IMR-90 (cell line): ENCODE data around the gene IL10. TPM values are rescaled to one million over a fixed set of nuclear protein-coding genes. Genes with fewer than 3 reads are reported as not detected.

ENCODE experiments used
- ATAC-seq: fragments of 200-7000 bp; cut with Tn5 transposase; 2 replicates; pipeline ENCODE4 v1.9.1; 2020; ENCODE audit warnings: low read depth, mild to moderate bottlenecking, moderate library complexity
- BruUV-seq: library from RNA; stranded (reverse); fragments of 400-500 nt; replicated peaks from 2 replicates; lab custom pipeline; 2021; lab: Mats Ljungman, UMichigan
- CTCF ChIA-PET: fragments of 300-600 bp; formaldehyde crosslinking; extraction: SDS; loops from one replicate; lab custom pipeline; 2021; ENCODE audit warnings: antibody characterized with exemption; lab: Yijun Ruan, JAX
- POLR2A ChIA-PET: fragments of 300-600 bp; sonication (Branson Sonifier 250); formaldehyde crosslinking; loops from one replicate; lab custom pipeline; 2022; ENCODE audit warnings: antibody characterized with exemption; ENCODE audit not compliant: unreplicated experiment; lab: Charles Lee
- DNase-seq: peaks from one replicate; pipeline ENCODE4 v3.0.0; 2013
- H2AFZ ChIP-seq: replicated peaks from 2 replicates; pipeline ENCODE3; 2013; ENCODE audit warnings: low read length, mild to moderate bottlenecking; ENCODE audit not compliant: poor library complexity
- H2AK5ac ChIP-seq: 2 replicates; pipeline ENCODE4 v1.6.1; 2013; ENCODE audit warnings: low read depth, low read length, inconsistent platforms
- H2AK9ac ChIP-seq: replicated peaks from 2 replicates; pipeline ENCODE3; 2013; ENCODE audit warnings: mild to moderate bottlenecking, low read depth, low read length, moderate library complexity; ENCODE audit not compliant: poor library complexity
- H2BK120ac ChIP-seq: 2 replicates; pipeline ENCODE4 v1.6.1; 2013; ENCODE audit warnings: low read depth, low read length, inconsistent platforms
- H2BK15ac ChIP-seq: 3 replicates; pipeline ENCODE4 v1.6.1; 2013; ENCODE audit warnings: low read depth, low read length, inconsistent platforms
- H2BK20ac ChIP-seq: 2 replicates; pipeline ENCODE4 v1.6.1; 2013; ENCODE audit warnings: low read depth, mild to moderate bottlenecking, inconsistent platforms, low read length, moderate library complexity
- H2BK5ac ChIP-seq: 2 replicates; pipeline ENCODE4 v1.6.1; 2013; ENCODE audit warnings: mild to moderate bottlenecking, low read depth, low read length, inconsistent platforms; ENCODE audit not compliant: poor library complexity, severe bottlenecking
- H3K14ac ChIP-seq: replicated peaks from 2 replicates; pipeline ENCODE4 v1.6.1; 2013; ENCODE audit warnings: low read depth, low read length, inconsistent platforms
- H3K18ac ChIP-seq: 2 replicates; pipeline ENCODE4 v1.6.1; 2013; ENCODE audit warnings: low read depth, low read length, control low read depth
- H3K23ac ChIP-seq: 2 replicates; pipeline ENCODE4 v1.6.1; 2013; ENCODE audit warnings: low read depth, low read length, inconsistent platforms
- H3K27ac ChIP-seq: 2 replicates; pipeline ENCODE4 v1.5.1; 2013; ENCODE audit warnings: mild to moderate bottlenecking, control low read depth, low read length; ENCODE audit not compliant: insufficient read depth
- H3K27me3 ChIP-seq: 2 replicates; pipeline ENCODE4 v1.6.1; 2013; ENCODE audit warnings: low read length; ENCODE audit not compliant: control insufficient read depth, insufficient read depth
- H3K36me3 ChIP-seq: 2 replicates; pipeline ENCODE4 v1.6.1; 2013; ENCODE audit warnings: low read length, mixed read lengths; ENCODE audit not compliant: control insufficient read depth, insufficient read depth
- H3K4ac ChIP-seq: 2 replicates; pipeline ENCODE4 v1.6.1; 2013; ENCODE audit warnings: low read depth, low read length, inconsistent platforms
- H3K4me1 ChIP-seq: 2 replicates; pipeline ENCODE4 v1.6.1; 2013; ENCODE audit warnings: low read length, mixed read lengths; ENCODE audit not compliant: control insufficient read depth, insufficient read depth
- H3K4me2 ChIP-seq: 2 replicates; pipeline ENCODE4 v1.6.1; 2013; ENCODE audit warnings: low read depth, mild to moderate bottlenecking, control low read depth, low read length, moderate library complexity
- H3K4me3 ChIP-seq: 2 replicates; pipeline ENCODE4 v1.5.1; 2013; ENCODE audit warnings: low read depth, mild to moderate bottlenecking, control low read depth, low read length, moderate library complexity; ENCODE audit not compliant: insufficient read depth
- H3K56ac ChIP-seq: 2 replicates; pipeline ENCODE4 v1.6.1; 2013; ENCODE audit warnings: low read length, inconsistent platforms; ENCODE audit not compliant: insufficient read depth; ENCODE audit errors: extremely low read depth
- H3K79me1 ChIP-seq, 2 experiments: 2 replicates each; pipeline ENCODE4 v1.6.1; 2013; ENCODE audit warnings: low read length in 2 of 2, inconsistent platforms in 1 of 2, low read depth in 1 of 2
- H3K9ac ChIP-seq: 2 replicates; pipeline ENCODE4 v1.6.1; 2013; ENCODE audit warnings: low read depth, low read length, control low read depth
- H3K9me1 ChIP-seq: 2 replicates; pipeline ENCODE4 v1.6.1; 2013; ENCODE audit warnings: low read length, inconsistent platforms; ENCODE audit not compliant: insufficient read depth
- H3K9me3 ChIP-seq: 2 replicates; pipeline ENCODE4 v1.6.1; 2013; ENCODE audit warnings: low read length; ENCODE audit not compliant: control insufficient read depth, insufficient read depth
- H4K20me1 ChIP-seq: 2 replicates; pipeline ENCODE4 v1.6.1; 2013; ENCODE audit warnings: low read length, inconsistent platforms; ENCODE audit not compliant: insufficient read depth
- H4K5ac ChIP-seq: 2 replicates; pipeline ENCODE4 v1.6.1; 2013; ENCODE audit warnings: mild to moderate bottlenecking, low read depth, low read length, control low read depth
- H4K8ac ChIP-seq, 2 experiments: 2 replicates each; pipeline ENCODE4 v1.6.1; 2013; ENCODE audit warnings: low read depth in 2 of 2, low read length in 2 of 2, control low read depth in 1 of 2, inconsistent platforms in 1 of 2
- H4K91ac ChIP-seq: 2 replicates; pipeline ENCODE4 v1.6.1; 2013; ENCODE audit warnings: low read depth, low read length, inconsistent platforms; ENCODE audit not compliant: insufficient read depth
- BHLHE40 ChIP-seq: fragments of 150-350 bp; IDR thresholded peaks from 2 replicates; pipeline ENCODE4 v1.6.1; 2016; ENCODE audit warnings: mild to moderate bottlenecking, low read depth, low read length
- CEBPB ChIP-seq: IDR thresholded peaks from 2 replicates; pipeline ENCODE4 v1.6.1; 2012; ENCODE audit warnings: low read depth, low read length, improper control_type of control experiment
- CHD1 ChIP-seq: IDR thresholded peaks from 2 replicates; pipeline ENCODE4 v1.6.1; 2012; ENCODE audit warnings: low read depth, low read length, improper control_type of control experiment
- MAFK ChIP-seq: IDR thresholded peaks from 2 replicates; pipeline ENCODE4 v1.6.1; 2012; ENCODE audit warnings: low read depth, low read length, improper control_type of control experiment
- MAZ ChIP-seq: IDR thresholded peaks from 2 replicates; pipeline ENCODE4 v1.6.1; 2012; ENCODE audit warnings: low read depth, mild to moderate bottlenecking, low read length, improper control_type of control experiment, moderate library complexity, borderline replicate concordance
- MXI1 ChIP-seq: IDR thresholded peaks from 2 replicates; pipeline ENCODE4 v1.6.1; 2012; ENCODE audit warnings: low read depth, mild to moderate bottlenecking, low read length, moderate library complexity, borderline replicate concordance
- NFE2L2 ChIP-seq: fragments of 150-350 bp; IDR thresholded peaks from 2 replicates; pipeline ENCODE4 v1.6.1; 2016; ENCODE audit warnings: low read depth, mild to moderate bottlenecking, low read length
- POLR2A ChIP-seq: IDR thresholded peaks from 2 replicates; pipeline ENCODE4 v1.6.1; 2012; ENCODE audit warnings: mild to moderate bottlenecking, low read depth, low read length
- RAD21 ChIP-seq: IDR thresholded peaks from 2 replicates; pipeline ENCODE4 v1.6.1; 2012; ENCODE audit warnings: low read length, improper control_type of control experiment
- RCOR1 ChIP-seq: IDR thresholded peaks from 2 replicates; pipeline ENCODE4 v1.6.1; 2012; ENCODE audit warnings: mild to moderate bottlenecking, low read length, improper control_type of control experiment; ENCODE audit not compliant: insufficient replicate concordance
- RFX5 ChIP-seq: IDR thresholded peaks from 2 replicates; pipeline ENCODE4 v1.8.0; 2012; ENCODE audit warnings: low read depth, mild to moderate bottlenecking, low read length, moderate library complexity
- SMC3 ChIP-seq: fragments of 150-350 bp; IDR thresholded peaks from 2 replicates; pipeline ENCODE4 v1.6.1; 2016; ENCODE audit warnings: low read depth, mild to moderate bottlenecking, antibody characterized with exemption, low read length, moderate library complexity
- WGBS, 2 experiments: methylation state at CpG; one replicate each; pipeline versions ENCODE4 v1.1.5 to v1.1.7; 2013; ENCODE audit warnings: missing lambda C conversion rate in 2 of 2; ENCODE audit not compliant: insufficient read length in 1 of 2; ENCODE audit errors: extremely low coverage in 2 of 2; 5-methylcytosine and 5-hydroxymethylcytosine counted together
- dilution Hi-C: fragments of 300-500 bp; cut with HindIII; formaldehyde crosslinking; loops from one replicate; pipeline ENCODE4 v1.14.3; 2018; ENCODE audit warnings: low sequenced_read_pairs; ENCODE audit not compliant: unreplicated experiment
- in situ Hi-C: fragments of 300-500 bp; cut with MboI; formaldehyde crosslinking; loops from 3 replicates; pipeline ENCODE4 v1.14.3; 2019; ENCODE audit warnings: low sequenced_read_pairs, inconsistent platforms, mixed read lengths
- intact Hi-C: fragments of 100-400 bp; cut with micrococcal nuclease; formaldehyde crosslinking; loops from 2 replicates; pipeline ENCODE4 v1.10.0; 2022
- polyA plus RNA-seq, 3 experiments: library from polyadenylated mRNA; depleted of rRNA; stranded (reverse); fragments of >200 nt; gene quantifications; 2 replicates each; pipeline ENCODE4 v1.2.3, GENCODE V29; 2012; ENCODE audit warnings: low replicate concordance in 1 of 3
- total RNA-seq: library from RNA; depleted of rRNA; stranded (reverse); fragments of >200 nt; gene quantifications from 2 replicates; pipeline ENCODE4 v1.2.3, GENCODE V29; 2012
- TF ChIP-seq, protein P1 (sequence below): fragments of 150-350 bp; IDR thresholded peaks from 2 replicates; pipeline ENCODE4 v1.6.1; 2017; ENCODE audit warnings: mild to moderate bottlenecking, antibody characterized with exemption, low read length, low read depth
- TF ChIP-seq, protein P2 (sequence below): fragments of 150-350 bp; IDR thresholded peaks from 2 replicates; pipeline ENCODE4 v1.6.1; 2016; ENCODE audit warnings: low read depth, mild to moderate bottlenecking, low read length, moderate library complexity, borderline replicate concordance
- TF ChIP-seq, protein P3 (sequence below): conservative IDR thresholded peaks from 2 replicates; pipeline ENCODE4 v1.5.1; 2012; ENCODE audit warnings: mild to moderate bottlenecking, low read depth, low read length, improper control_type of control experiment

IL10 gene
- total and polyA plus RNA-seq, 2 of the 4 experiments (the other 2 are of a cell fraction), result not detected

GRCh38 chr1:206739411-206740076, 32.8 kb downstream of the IL10 start:
- H4K91ac ChIP-seq, result no peak overlapping the region
- peaks cover 21% of the 10 kb centered on the region for H3K9me1 ChIP-seq
- H3K27me3 ChIP-seq, result no peaks in the 10 kb centered on the region
- dilution Hi-C loops (no loop called here), in situ Hi-C loops (loop anchor here (5.0 kb wide), 2 partner anchors 68 to 173 kb away; no protein-coding TSS in a partner anchor), intact Hi-C loops (loop anchor here (5.0 to 10.0 kb wide), 2 partner anchors 245 to 763 kb away; no protein-coding TSS in a partner anchor)
- no peak overlapping the region for H2AK5ac ChIP-seq
- H2BK20ac ChIP-seq, result no peak overlapping the region
- no peak overlapping the region; the same call in 1 of the 2 replicates for H3K14ac ChIP-seq
- no peak overlapping the region for H3K56ac ChIP-seq
- H3K79me1 ChIP-seq, result peaks cover 0 to 34% of the 10 kb centered on the region in 2 experiments; a peak in 2 of 4 replicates
- no peak overlapping the region for H2BK15ac ChIP-seq
- peak overlapping the region; percentile 10; the same call in 1 of the 2 replicates for H3K23ac ChIP-seq
- no peak overlapping the region for H2BK120ac ChIP-seq
- no peak overlapping the region for H4K5ac ChIP-seq
- H2AFZ ChIP-seq, result no peak overlapping the region
- ChIA-PET POLR2A (no interaction called here), CTCF (interaction anchor here (1.7 kb wide), 1 partner anchor 70 kb away, joined by 7 read pairs; no protein-coding TSS in a partner anchor)
- ATAC-seq (no peak), DNase-seq (peak; percentile 33)
- no peak overlapping the region for H2AK9ac ChIP-seq
- peaks cover 10% of the 10 kb centered on the region for H3K36me3 ChIP-seq
- peaks cover 5% of the 10 kb centered on the region; the same call in 1 of the 2 replicates for H4K20me1 ChIP-seq
- H3K4me1 ChIP-seq, result peaks cover 13% of the 10 kb centered on the region
- no peak overlapping the region for H3K4me3 ChIP-seq
- no peak overlapping the region for H3K18ac ChIP-seq
- no peak overlapping the region for H3K27ac ChIP-seq
- no TSS peak for BruUV-seq
- no peak overlapping the region for H4K8ac ChIP-seq
- H2BK5ac ChIP-seq, result no peak overlapping the region
- no peak overlapping the region for H3K4me2 ChIP-seq
- H3K9me3 ChIP-seq, result no peaks in the 10 kb centered on the region
- 38% methylated on average over 2 of the region's 5 CpGs; no CpG with 5 or more reads in 1 of the 2 experiments for WGBS, 2 experiments
- no peak overlapping the region for H3K9ac ChIP-seq
- TF ChIP-seq POLR2A, result no peak
- no peak for TF ChIP-seq RFX5
- TF ChIP-seq RAD21, result no peak
- TF ChIP-seq MAFK, result no peak
- no peak for TF ChIP-seq MXI1
- no peak for TF ChIP-seq NFE2L2
- no peak for TF ChIP-seq SMC3
- no peak for TF ChIP-seq CEBPB
- TF ChIP-seq, protein P1, sequence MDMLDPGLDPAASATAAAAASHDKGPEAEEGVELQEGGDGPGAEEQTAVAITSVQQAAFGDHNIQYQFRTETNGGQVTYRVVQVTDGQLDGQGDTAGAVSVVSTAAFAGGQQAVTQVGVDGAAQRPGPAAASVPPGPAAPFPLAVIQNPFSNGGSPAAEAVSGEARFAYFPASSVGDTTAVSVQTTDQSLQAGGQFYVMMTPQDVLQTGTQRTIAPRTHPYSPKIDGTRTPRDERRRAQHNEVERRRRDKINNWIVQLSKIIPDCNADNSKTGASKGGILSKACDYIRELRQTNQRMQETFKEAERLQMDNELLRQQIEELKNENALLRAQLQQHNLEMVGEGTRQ, result no peak
- no peak for TF ChIP-seq BHLHE40
- TF ChIP-seq CHD1, result no peak
- no peak for TF ChIP-seq MAZ
- no peak for TF ChIP-seq RCOR1
- TF ChIP-seq, protein P2, sequence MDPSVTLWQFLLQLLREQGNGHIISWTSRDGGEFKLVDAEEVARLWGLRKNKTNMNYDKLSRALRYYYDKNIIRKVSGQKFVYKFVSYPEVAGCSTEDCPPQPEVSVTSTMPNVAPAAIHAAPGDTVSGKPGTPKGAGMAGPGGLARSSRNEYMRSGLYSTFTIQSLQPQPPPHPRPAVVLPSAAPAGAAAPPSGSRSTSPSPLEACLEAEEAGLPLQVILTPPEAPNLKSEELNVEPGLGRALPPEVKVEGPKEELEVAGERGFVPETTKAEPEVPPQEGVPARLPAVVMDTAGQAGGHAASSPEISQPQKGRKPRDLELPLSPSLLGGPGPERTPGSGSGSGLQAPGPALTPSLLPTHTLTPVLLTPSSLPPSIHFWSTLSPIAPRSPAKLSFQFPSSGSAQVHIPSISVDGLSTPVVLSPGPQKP, result no peak
- TF ChIP-seq, protein P3, sequence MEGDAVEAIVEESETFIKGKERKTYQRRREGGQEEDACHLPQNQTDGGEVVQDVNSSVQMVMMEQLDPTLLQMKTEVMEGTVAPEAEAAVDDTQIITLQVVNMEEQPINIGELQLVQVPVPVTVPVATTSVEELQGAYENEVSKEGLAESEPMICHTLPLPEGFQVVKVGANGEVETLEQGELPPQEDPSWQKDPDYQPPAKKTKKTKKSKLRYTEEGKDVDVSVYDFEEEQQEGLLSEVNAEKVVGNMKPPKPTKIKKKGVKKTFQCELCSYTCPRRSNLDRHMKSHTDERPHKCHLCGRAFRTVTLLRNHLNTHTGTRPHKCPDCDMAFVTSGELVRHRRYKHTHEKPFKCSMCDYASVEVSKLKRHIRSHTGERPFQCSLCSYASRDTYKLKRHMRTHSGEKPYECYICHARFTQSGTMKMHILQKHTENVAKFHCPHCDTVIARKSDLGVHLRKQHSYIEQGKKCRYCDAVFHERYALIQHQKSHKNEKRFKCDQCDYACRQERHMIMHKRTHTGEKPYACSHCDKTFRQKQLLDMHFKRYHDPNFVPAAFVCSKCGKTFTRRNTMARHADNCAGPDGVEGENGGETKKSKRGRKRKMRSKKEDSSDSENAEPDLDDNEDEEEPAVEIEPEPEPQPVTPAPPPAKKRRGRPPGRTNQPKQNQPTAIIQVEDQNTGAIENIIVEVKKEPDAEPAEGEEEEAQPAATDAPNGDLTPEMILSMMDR, result no peak
- no peak overlapping the region for H3K4ac ChIP-seq
